GM10847 (cell line): ENCODE results near the gene IMPDH1.

ENCODE experiments used
- POLR2A ChIP-seq: IDR thresholded peaks from 2 replicates; pipeline ENCODE4 v1.6.1; 2011; ENCODE audit not compliant: insufficient read length; ENCODE audit errors: extremely low read depth

IMPDH1 gene

GRCh38 chr7:128409596-128410450 lies at the start of gene IMPDH1:
Gene IMPDH1, minus strand, starts transcription at chr7:128409982. Its CDS starts 81 bp downstream, at chr7:128409901.
- TF ChIP-seq POLR2A = peak; percentile 34

- TF ChIP-seq POLR2A = no peak
Measured at GRCh38 chr7:128459394-128459878, 49.7 kb upstream of the IMPDH1 start.

DNA sequence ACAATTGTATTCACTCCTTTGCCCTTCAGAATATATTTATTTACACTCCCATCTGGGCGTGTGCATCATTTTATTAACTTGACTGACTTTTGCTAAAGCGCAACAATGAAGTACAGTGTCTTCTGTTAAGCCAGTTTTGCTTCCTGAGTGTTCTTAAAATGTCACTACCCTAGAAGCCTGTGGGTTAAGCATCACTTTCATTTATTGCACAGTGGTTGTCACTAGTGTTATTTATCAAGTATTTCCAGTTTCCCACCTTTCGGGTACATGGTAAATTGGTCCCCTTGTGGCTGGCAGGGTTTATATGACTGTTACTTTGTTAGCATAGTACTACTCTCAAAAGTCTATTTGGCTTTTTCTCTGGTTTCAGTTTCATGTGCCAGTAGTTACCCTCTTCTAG lies 49.2 kb upstream of the IMPDH1 start:
- no peak for TF ChIP-seq POLR2A

DNA sequence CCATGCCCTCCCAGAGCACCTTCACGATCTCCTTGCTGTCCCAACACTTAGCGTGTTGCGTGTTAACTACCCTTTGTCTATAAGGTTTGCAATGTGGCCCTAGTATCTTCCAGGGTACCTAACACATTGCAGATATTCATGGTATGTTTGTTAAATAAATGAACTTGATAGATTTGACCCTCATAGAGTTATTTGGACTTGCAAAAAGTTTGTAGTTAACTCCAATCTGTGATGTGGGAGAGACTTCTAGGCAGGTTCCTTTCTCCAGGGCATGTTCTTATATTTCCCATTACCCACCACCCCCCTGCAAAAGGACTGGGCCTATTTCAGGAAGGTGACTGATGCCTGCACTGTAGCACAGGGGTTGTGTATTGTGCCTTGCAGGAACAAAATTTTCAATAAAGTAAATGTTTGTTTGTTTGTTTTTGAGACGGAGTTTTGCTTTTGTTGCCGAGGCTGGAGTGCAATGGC lies 46.5 kb upstream of the IMPDH1 start:
- TF ChIP-seq POLR2A = no peak

DNA sequence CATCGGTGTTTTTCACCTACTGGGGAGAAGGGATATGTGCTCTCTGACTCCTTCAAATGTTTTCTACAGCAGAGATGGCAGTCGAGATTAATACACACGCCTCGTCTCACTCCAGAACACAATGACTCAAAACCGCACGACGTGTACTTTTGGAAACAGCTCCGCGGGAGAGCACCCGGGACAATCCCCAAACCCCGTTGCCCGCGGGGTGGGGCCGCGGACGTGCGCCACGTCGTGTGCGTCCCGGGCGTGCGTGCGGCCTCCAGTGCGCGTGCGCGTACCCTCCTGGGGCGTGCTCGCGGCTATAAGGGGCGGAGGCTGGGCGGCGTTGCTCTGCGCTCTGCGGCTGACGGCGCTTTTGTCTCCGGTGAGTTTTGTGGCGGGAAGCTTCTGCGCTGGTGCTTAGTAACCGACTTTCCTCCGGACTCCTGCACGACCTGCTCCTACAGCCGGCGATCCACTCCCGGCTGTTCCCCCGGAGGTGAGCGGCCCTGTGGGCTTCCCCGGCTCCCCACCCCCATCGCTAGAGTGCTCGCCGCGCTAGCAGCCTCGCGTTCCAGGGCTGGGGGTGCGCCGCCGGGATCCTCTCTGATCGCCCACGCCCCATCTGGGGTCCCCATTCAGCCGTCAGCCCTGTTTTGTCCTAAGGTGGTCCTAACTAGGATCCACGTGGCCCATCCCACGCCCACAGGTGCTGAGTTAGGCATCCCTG lies 45.9 kb upstream of the IMPDH1 start, which contains the start of gene HILPDA:
Gene HILPDA, plus strand, starts transcription at position 336 of the 712 bp plus-strand sequence. CDS start 1,391 bp downstream, outside the sequence.
- peak; percentile 81 for TF ChIP-seq POLR2A

DNA sequence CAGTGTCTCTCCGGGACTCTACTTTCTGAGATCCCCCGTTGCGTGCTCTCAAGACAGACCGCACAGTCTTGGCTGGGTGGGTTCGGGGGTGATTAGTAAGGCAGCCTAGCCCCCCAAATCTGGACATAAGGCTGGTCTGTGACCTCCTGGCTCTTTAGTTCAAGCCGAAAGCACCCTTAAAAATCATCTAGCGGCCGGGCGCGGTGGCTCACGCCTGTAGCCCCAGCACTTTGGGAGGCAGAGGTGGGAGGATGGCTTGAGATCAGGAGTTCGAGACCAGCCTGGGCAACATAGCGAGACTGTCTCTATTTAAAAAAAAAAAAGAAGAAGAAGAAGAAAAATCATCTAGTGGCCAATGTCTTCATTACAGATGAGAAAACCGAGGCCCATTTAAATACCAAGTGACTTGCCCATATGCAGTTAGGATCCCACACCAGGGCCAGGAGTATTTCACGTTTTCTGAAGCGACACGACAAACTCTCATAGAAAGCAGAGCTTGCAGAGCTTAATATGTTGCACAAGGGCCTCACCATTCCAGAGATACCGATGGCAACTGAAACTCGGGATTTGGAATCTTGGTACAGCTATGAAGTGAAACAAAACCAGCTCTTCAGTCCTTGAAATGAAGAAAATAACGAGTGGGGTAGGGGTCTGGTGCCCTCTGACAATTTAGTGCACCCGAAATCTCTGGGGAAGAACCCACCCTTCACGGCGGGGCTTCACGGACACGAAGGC lies 45.2 kb upstream of the IMPDH1 start:
- no peak for TF ChIP-seq POLR2A

DNA sequence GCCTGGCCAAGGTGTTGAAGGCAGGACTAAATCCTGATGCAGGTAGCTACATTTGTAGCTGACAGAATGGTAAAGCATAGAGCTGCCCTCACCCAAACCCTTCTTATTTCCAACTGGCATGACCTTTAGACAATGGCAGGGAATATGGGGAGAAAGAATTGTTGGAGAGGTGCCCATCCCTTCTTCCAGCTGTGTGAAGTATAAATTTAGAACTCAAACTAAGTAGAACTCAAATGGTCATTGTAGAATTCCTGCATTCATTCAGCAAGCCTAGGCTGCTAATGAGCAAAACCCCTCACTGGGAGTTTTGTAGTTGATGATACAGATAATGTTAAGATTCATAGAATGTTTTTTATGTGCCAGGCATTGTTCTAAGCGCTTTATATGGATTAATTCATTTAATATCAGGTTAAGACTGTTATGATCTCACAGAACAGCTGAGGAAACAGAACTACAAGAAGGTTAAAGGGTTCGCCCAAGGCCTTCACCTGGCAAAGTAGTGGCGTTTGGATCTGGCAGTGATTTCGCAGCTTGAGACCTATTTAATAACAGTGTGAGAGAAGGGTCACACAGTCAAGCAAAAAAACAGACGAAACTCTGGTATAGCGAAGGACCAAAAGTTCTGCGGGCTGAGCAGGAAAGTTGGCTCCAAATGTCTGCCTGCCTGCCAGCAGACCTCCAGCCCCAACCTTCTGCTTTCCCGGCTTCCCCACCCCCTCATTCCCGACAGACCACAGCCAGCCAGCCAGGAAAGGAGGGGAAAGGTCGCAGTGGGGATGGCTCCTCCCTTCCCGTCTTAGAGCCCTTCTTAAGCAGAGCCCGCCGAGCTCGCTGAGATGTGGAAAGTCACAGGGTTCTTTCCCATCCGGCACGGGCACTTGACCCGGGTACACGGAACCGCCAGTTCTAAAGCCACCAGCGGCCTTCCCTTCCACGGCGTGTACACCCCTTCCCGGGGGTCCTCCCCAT lies 44.3 kb upstream of the IMPDH1 start:
- TF ChIP-seq POLR2A = no peak

- no peak for TF ChIP-seq POLR2A
Measured at GRCh38 chr7:128452552-128452951, 42.8 kb upstream of the IMPDH1 start.

DNA sequence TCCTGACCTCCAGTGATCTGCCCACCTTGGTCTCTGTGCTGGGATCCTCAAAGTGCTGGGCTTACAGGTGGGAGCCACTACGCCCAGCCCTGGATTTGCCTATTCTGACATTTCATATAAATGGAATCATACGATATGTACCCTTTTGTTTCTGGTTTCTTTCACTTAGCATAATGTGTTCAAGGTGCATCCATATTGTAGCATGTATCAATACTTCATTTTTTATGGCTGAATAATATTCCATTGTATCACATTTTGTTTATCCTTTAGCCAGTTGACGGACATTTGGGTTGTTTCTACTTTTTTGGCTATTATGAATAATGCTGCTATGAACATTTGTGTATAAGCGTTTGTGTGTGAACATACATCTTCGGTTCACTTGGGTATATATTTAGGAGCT lies 41.1 kb upstream of the IMPDH1 start:
- TF ChIP-seq POLR2A = no peak

DNA sequence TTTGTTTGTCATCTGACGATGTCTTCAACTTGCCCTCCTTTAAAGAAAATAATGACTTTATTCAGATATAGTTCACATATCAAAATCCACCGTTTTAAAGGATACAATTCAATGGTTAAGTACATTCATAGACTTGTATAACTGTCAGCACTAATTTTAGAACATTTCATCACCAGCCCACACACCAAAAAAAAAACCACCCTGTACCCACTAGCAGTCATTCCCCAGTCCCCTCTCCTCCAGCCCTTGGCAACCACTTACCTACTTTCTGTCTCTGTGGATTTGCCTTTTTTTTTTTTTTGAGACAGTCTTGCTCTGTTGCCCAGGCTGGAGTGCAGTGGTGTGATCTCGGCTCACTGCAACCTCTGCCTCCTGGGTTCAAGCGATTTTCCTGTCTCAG lies 40.6 kb upstream of the IMPDH1 start:
- TF ChIP-seq POLR2A = no peak

- no peak for TF ChIP-seq POLR2A
Measured at GRCh38 chr7:128448751-128449302, 39.0 kb upstream of the IMPDH1 start.

DNA sequence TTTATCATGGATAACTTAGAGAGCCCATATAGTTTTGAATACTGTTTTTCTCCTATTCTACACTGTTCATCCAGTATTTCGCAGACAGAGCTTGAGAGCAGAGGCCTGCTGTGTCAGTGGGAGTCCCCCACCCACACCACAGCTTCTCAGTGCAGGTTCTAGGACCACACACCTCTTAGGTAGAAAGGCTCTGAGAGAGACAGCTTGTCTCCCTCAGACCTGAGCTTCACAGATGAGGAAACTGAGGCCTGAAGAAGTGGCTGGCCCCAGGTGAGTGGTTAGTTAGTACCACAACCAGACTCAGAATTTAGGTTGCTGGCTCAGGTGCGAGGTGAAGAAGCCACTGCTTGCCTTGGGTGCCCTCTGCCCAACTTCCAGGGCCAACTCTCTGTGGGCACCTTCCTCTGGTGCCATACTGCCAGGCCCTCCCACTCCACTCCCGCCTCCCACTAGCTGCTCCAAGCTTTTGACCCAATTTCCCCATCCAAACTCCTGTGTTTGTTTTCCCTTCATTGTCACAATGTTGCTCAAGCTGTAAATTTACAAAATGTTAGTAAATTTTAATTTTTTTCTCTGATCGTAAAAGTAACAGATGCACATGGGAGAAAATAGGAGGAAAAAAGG lies 38.3 kb upstream of the IMPDH1 start:
- no peak for TF ChIP-seq POLR2A

DNA sequence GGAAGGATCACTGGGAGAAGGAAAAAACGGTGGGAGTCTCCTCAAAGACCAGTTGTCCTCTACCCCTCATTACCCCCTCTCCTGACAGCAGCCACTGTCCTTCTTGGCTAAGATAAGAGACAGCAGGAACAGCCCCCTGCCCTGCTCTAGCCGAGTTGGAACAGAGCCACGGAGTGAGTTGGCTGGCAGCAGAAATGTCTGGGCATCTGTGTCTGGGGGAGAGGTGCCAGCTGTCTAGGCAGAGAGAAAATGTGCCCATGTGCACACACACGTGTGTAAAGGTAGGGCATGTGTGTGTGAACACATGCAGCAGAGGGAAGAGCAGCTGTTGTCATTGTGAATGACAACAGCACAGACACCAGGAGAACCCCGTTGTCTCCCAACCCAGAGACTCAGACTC lies 36.5 kb upstream of the IMPDH1 start:
- no peak for TF ChIP-seq POLR2A
